HEK293T (cell line): Measurements from ENCODE around the gene NF1.
"Not testable (repeated sequence)": the region's sequence is repeated elsewhere in the genome, so short reads cannot be mapped to it uniquely, and the experiment has no call there.

Source experiments
- CTCF ChIA-PET: fragments of 350-600 bp; formaldehyde crosslinking; extraction: SDS; loops from one replicate; lab custom pipeline; 2021; ENCODE audit warnings: antibody characterized with exemption, inconsistent platforms; lab: Yijun Ruan, JAX
- POLR2A ChIA-PET: fragments of 350-600 bp; formaldehyde crosslinking; extraction: SDS; loops from one replicate; lab custom pipeline; 2020; ENCODE audit warnings: antibody characterized with exemption, inconsistent platforms; lab: Yijun Ruan, JAX
- DNase-seq: peaks from one replicate; pipeline ENCODE4 v3.0.0; 2012; ENCODE audit warnings: mixed read lengths; ENCODE audit errors: extremely low spot score
- ARNT ChIP-seq: fragments of 450-650 bp; IDR thresholded peaks from 2 replicates; pipeline ENCODE4 v1.6.1; 2017; ENCODE audit warnings: mild to moderate bottlenecking
- BHLHE40 ChIP-seq: fragments of 450-650 bp; IDR thresholded peaks from 2 replicates; pipeline ENCODE4 v1.6.1; 2016; ENCODE audit warnings: mild to moderate bottlenecking, moderate library complexity, borderline replicate concordance
- CTBP1 ChIP-seq: fragments of 450-650 bp; IDR thresholded peaks from 2 replicates; pipeline ENCODE4 v1.6.1; 2016; ENCODE audit warnings: borderline replicate concordance
- ELF4 ChIP-seq: fragments of 450-650 bp; IDR thresholded peaks from 2 replicates; pipeline ENCODE4 v1.6.1; 2017; ENCODE audit warnings: antibody characterized with exemption
- FOXA1 ChIP-seq: fragments of 450-650 bp; IDR thresholded peaks from 2 replicates; pipeline ENCODE4 v1.6.1; 2016; ENCODE audit warnings: mild to moderate bottlenecking
- FOXK2 ChIP-seq: fragments of 450-650 bp; IDR thresholded peaks from 2 replicates; pipeline ENCODE4 v1.6.1; 2016; ENCODE audit warnings: mild to moderate bottlenecking
- FOXM1 ChIP-seq: fragments of 450-650 bp; IDR thresholded peaks from 2 replicates; pipeline ENCODE4 v1.6.1; 2017; ENCODE audit warnings: mild to moderate bottlenecking, borderline replicate concordance
- HDGF ChIP-seq: fragments of 450-650 bp; IDR thresholded peaks from 2 replicates; pipeline ENCODE4 v1.6.1; 2017; ENCODE audit warnings: antibody characterized with exemption, borderline replicate concordance
- L3MBTL2 ChIP-seq: fragments of 450-650 bp; conservative IDR thresholded peaks from 2 replicates; pipeline ENCODE4 v1.6.1; 2016; ENCODE audit warnings: mild to moderate bottlenecking
- LEF1 ChIP-seq: fragments of 450-650 bp; IDR thresholded peaks from 2 replicates; pipeline ENCODE4 v1.6.1; 2017; ENCODE audit warnings: mild to moderate bottlenecking, borderline replicate concordance
- NFRKB ChIP-seq: fragments of 450-650 bp; IDR thresholded peaks from 2 replicates; pipeline ENCODE4 v1.6.1; 2016; ENCODE audit warnings: mild to moderate bottlenecking, moderate library complexity
- SP1 ChIP-seq: fragments of 450-650 bp; IDR thresholded peaks from 2 replicates; pipeline ENCODE4 v1.6.1; 2017
- SUZ12 ChIP-seq: fragments of 450-650 bp; IDR thresholded peaks from 2 replicates; pipeline ENCODE4 v1.6.1; 2016; ENCODE audit warnings: mild to moderate bottlenecking
- TARDBP ChIP-seq: fragments of 450-650 bp; IDR thresholded peaks from 2 replicates; pipeline ENCODE4 v1.6.1; 2016
- ZNF384 ChIP-seq: fragments of 450-650 bp; IDR thresholded peaks from 2 replicates; pipeline ENCODE4 v1.6.1; 2016
- TF ChIP-seq, protein P1 (sequence below): fragments of 450-650 bp; IDR thresholded peaks from 2 replicates; pipeline ENCODE4 v1.6.1; 2016

The NF1 gene

DNA sequence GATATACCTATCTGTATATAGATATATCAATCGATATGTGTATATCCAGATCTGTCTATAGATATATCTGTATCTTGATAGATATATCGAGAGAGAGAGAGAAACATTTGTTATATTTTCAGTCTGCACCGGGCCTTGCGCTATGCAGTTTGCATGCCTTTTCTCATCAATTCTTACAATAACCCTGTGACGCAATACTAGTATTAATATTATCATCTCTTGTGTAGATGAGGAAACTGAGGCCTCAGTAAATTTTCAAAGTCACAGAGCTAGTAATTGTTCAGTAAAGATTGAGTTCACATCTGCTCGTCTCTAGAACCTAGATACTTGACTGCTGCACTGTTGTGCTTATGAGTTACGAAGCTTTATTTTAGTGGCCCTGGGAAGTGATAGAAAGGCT lies 77.6 kb downstream of the NF1 start:
- no peak for TF ChIP-seq FOXM1
- TF ChIP-seq BHLHE40, result no peak
- no peak for TF ChIP-seq TARDBP
- TF ChIP-seq FOXA1, result no peak
- no peak for TF ChIP-seq ARNT
- TF ChIP-seq SUZ12, result no peak
- TF ChIP-seq HDGF, result no peak
- ChIA-PET POLR2A (no interaction called here), CTCF (no interaction called here)
- no peak for DNase-seq

DNA sequence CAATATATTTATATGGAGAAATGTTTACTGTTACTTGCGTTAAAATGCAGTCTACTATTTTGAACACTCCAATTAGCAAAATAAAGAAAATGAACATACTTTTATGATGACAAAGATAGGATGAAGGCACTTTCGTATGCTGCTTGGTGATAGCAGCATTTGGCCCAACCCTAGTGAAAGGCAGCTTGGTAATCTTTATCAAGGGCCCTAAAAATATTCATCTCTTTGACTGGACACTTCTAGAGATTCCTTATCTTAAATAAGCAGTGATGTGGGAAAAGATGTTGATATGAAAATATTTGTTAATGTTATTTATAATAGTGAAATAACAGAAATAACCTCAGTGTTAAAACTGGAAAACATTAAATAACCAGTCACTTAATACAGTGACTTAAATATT lies 79.4 kb downstream of the NF1 start:
- DNase-seq, result no peak
- TF ChIP-seq CTBP1 (no peak), NFRKB (no peak), ARNT (no peak), TARDBP (no peak), ELF4 (no peak), HDGF (no peak), FOXM1 (no peak), SUZ12 (no peak)
- ChIA-PET POLR2A (no interaction called here), CTCF (no interaction called here)

- DNase-seq, result no peak
- TF ChIP-seq, protein P1, sequence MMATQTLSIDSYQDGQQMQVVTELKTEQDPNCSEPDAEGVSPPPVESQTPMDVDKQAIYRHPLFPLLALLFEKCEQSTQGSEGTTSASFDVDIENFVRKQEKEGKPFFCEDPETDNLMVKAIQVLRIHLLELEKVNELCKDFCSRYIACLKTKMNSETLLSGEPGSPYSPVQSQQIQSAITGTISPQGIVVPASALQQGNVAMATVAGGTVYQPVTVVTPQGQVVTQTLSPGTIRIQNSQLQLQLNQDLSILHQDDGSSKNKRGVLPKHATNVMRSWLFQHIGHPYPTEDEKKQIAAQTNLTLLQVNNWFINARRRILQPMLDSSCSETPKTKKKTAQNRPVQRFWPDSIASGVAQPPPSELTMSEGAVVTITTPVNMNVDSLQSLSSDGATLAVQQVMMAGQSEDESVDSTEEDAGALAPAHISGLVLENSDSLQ, result no peak
- TF ChIP-seq CTBP1, result no peak
- no peak for TF ChIP-seq SP1
- TF ChIP-seq FOXK2, result no peak
- no peak for TF ChIP-seq BHLHE40
- no peak for TF ChIP-seq ARNT
- ChIA-PET CTCF (no interaction called here), POLR2A (no interaction called here)
These were observed 80.5 kb downstream of the NF1 start for GRCh38 chr17:31175237-31175636.

DNA sequence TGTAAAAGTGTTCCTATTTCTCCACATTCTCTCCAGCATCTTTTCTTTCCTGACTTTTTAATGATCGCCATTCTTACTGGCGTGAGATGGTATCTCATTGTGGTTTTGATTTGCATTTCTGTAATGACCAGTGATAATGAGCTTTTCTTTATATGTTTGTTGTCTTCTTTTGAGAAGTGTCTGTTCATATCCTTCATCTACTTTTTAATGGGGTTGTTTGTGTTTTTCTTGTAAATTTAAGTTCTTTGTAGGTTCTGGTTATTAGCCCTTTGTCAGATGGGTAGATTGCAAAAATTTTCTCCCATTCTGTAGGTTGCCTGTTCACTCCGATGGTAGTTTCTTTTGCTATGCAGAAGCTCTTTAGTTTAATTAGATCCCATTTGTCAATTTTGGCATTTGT lies 81.4 kb downstream of the NF1 start:
- POLR2A ChIA-PET, DNase-seq, CTCF ChIA-PET: not testable (repeated sequence)

DNA sequence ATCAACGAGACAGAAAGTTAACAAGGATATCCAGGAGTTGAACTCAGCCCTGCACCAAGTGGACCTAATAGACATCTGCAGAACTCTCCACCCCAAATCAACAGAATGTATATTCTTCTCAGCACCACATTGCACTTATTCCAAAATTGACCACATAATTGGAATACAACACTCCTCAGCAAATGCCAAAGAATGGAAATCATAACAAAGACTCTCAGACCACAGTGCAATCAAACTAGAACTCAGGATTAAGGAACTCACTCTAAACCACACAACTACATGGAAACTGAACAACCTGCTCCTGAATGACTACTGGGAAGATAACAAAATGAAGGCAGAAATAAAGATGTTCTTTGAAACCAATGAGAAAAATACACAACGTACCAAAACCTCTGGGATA lies 84.2 kb downstream of the NF1 start:
- CTCF ChIA-PET, DNase-seq, POLR2A ChIA-PET: not testable (repeated sequence)

DNA sequence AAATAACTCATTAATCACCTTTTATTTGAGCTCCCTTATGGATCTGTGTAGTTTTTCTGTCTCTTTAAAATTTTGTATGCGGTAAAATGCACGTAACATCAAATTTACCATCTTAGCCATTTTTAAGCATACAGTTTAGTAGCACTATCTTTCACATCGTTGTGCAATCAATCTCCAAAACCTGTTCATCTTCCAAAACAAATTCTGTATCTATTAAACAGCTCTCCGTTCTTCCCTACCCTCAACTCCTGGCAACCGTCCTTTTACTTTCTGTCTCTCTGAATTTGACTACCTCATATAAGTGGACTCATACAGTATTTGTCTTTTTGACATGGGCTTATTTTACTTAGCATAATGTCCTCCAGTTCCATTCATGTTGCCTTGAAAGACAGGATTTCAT lies 100.5 kb downstream of the NF1 start:
- TF ChIP-seq FOXM1, result no peak
- no peak for TF ChIP-seq ZNF384
- TF ChIP-seq HDGF, result no peak
- no peak for TF ChIP-seq SP1
- TF ChIP-seq, protein P1, result no peak
- TF ChIP-seq ELF4, result no peak
- TF ChIP-seq FOXK2, result no peak
- TF ChIP-seq LEF1, result no peak
- TF ChIP-seq FOXA1, result no peak
- no peak for TF ChIP-seq L3MBTL2
- no peak for TF ChIP-seq SUZ12
- no peak for TF ChIP-seq ARNT
- no peak for TF ChIP-seq NFRKB
- no peak for TF ChIP-seq TARDBP
- TF ChIP-seq CTBP1, result no peak
- TF ChIP-seq BHLHE40, result no peak
- POLR2A ChIA-PET, result interaction anchor here (1.0 kb wide), 1 partner anchor 101 kb away, joined by 3 read pairs; the partner anchor contains the start of gene NF1
- CTCF ChIA-PET, result no interaction called here
- no peak for DNase-seq

GRCh38 chr17:31198026-31198425 lies 103.2 kb downstream of the NF1 start:
- no peak for DNase-seq
- CTCF ChIA-PET, result no interaction called here
- POLR2A ChIA-PET, result no interaction called here
- TF ChIP-seq FOXA1 (no peak), ARNT (no peak), BHLHE40 (no peak), FOXM1 (no peak), ELF4 (no peak), HDGF (no peak)

- CTCF ChIA-PET, result interaction anchor here (0.8 kb wide), 1 partner anchor 322 kb away, joined by 3 read pairs; no protein-coding TSS in a partner anchor
- POLR2A ChIA-PET, DNase-seq: not testable (repeated sequence)
These were observed 103.9 kb downstream of the NF1 start for GRCh38 chr17:31198666-31199065.

DNA sequence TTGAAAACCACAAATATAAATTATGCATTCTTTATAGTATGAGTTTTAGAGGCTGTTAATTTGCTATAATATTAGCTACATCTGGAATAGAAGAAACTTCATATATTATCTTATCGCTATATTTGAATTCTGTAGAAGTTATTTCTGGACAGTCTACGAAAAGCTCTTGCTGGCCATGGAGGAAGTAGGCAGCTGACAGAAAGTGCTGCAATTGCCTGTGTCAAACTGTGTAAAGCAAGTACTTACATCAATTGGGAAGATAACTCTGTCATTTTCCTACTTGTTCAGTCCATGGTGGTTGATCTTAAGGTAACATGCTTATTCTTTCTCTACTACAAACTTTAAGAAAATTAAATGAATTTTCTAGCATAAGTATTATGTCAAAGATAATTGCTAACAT lies 105.5 kb downstream of the NF1 start:
- no peak for TF ChIP-seq L3MBTL2
- TF ChIP-seq BHLHE40, result no peak
- TF ChIP-seq SP1, result no peak
- DNase-seq, result no peak
- POLR2A ChIA-PET, result no interaction called here
- CTCF ChIA-PET, result no interaction called here
